Fibroblast of skin of back (primary cell): ENCODE measurements around the gene CD3E. TPM values are rescaled to one million over a fixed set of nuclear protein-coding genes. Genes with fewer than 3 reads are reported as not detected.

Experiments
- DNase-seq: peaks from one replicate; pipeline ENCODE4 v3.0.0-alpha.2; 2013
- polyA plus RNA-seq, 2 experiments: library from polyadenylated mRNA; unstranded; fragments of 120-200 nt; gene quantifications; one replicate each; pipeline ENCODE4 v1.2.1, GENCODE V29; 2013; ENCODE audit not compliant: insufficient read length in 2 of 2

Gene CD3E
- not detected for polyA plus RNA-seq (2013, experiment 1 of 2; ENCODE audit: insufficient read length)
- polyA plus RNA-seq (2013, experiment 2 of 2; ENCODE audit: insufficient read length), result not detected

DNA sequence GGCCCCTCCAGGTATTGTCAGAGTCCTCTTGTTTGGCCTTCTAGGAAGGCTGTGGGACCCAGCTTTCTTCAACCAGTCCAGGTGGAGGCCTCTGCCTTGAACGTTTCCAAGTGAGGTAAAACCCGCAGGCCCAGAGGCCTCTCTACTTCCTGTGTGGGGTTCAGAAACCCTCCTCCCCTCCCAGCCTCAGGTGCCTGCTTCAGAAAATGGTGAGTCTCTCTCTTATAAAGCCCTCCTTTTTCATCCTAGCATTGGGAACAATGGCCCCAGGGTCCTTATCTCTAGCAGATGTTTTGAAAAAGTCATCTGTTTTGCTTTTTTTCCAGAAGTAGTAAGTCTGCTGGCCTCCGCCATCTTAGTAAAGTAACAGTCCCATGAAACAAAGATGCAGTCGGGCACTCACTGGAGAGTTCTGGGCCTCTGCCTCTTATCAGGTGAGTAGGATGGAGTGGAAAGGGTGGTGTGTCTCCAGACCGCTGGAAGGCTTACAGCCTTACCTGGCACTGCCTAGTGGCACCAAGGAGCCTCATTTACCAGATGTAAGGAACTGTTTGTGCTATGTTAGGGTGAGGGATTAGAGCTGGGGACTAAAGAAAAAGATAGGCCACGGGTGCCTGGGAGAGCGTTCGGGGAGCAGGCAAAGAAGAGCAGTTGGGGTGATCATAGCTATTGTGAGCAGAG lies at the start of gene CD3E:
Gene CD3E, plus strand, starts transcription at position 163 of the 681 bp plus-strand sequence. Its CDS starts 223 bp downstream, at position 386.
- no peak for DNase-seq

DNA sequence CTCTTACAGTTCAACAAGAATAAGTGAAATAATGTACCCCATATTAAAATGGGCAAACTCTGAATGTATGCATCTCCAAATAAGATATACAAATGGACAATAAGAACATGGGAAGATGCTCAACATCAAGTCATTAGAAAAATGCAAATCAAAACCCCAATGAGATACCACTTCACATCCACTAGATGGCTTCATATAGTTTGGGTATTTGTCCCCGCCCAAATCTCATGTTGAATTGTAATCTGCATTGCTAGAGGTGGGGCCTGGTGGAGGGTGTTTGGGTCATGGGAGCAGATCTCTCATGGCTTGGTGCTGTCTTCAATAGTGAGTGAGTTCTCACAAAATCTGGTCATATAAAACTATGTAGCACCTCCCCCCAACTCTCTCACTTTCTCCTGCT lies 46.1 kb upstream of the CD3E start:
- peak; percentile 10 for DNase-seq

DNA sequence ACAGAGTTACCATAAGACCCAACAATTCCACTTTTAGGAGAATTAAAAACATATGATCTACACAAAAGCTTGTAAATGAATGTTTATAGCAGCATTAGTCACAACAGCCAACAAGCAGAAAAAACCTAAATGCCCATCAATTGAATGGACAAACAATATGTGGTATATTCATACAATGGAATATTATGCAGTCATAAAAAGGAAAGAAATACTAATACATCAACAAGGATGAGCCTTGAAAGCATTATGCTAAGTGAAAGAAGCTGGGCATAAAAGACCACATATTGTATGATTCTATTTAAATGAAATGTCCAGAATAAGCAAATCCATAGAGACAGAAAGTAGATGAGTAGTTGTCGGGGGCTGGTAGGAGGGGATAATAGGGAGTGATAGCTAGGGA lies 45.4 kb upstream of the CD3E start:
- DNase-seq, result no peak

DNA sequence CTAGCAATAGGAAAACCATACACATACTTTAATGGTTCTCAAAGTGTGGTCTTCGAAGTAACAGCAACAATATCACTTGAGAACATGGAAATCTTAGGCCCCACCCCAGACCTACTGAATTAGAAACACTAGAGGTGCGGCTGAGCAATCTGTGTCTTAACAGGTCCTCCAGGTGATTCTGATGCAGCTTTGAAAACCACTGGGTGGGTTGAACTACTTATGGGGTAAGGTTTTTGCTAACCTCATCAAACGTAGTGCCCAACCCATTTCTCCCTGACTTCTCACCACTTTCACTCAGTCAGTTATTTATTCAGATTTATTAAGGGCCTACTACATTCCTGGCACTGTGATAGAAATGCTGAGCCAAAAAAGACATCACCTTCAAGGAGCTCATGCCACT lies 44.2 kb upstream of the CD3E start:
- no peak for DNase-seq

DNA sequence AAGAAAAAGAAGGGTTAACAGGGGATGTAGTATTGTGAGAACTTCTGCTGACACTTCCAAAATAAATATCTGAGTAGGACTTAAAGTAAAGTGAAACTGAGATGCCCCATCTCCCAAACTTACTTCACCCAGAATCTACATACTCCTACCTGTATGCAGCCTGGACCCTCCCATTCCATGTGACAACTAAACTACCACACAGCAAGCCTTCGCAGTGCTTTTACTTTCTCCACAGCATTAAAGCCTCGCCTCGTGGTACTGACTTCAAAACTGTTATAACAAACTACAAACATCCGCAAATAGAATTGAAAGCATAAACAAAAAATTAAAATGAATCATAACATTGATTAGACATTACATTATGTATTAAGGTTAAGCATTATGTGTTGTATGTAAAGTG lies 41.4 kb upstream of the CD3E start:
- DNase-seq, result no peak

DNA sequence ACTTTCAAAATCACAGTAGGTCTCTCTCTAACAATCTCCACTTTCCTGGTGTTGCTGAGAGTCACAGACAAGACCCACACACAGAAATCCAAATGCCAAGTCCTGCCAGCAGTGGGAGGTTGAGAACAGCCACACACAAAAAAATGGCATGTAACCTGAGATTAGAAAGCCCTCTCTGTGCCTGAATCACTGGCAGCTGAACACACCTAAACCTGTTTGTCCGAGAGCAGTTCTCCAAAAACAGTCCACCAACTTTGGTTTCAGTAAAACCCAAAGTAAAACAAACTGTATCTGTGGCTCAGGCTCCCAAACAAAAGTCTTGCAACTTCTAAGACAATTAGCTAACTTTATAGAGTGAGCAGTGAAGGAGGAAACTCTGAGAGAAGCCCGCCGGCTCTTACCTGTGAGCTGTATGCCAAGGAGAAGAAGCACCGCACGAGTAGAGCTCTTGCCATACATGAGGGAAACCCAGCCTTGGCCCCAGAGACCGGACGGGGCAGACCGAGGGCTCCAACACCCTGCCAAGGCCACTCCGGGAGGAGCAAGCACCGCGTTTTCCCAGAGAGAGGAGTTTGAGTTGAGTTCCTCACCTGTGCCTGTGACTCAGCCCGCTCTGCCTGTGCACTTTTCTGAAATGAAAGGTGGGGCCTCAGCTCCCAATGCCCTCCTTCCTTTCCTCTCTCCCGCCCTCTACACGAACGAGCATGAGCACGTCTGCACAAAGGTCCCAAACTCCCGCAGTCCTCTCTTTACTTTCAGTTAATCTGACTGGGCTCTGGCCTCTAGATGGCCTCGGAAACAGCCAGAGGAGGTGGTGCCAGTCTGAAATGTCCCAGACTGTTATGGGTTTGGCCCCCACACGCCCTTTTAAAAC lies 40.6 kb upstream of the CD3E start, which contains the start of gene MPZL2:
Gene MPZL2, minus strand, starts transcription at position 603 of the 874 bp plus-strand sequence. Its CDS starts 144 bp downstream, at position 459.
- no peak for DNase-seq

DNA sequence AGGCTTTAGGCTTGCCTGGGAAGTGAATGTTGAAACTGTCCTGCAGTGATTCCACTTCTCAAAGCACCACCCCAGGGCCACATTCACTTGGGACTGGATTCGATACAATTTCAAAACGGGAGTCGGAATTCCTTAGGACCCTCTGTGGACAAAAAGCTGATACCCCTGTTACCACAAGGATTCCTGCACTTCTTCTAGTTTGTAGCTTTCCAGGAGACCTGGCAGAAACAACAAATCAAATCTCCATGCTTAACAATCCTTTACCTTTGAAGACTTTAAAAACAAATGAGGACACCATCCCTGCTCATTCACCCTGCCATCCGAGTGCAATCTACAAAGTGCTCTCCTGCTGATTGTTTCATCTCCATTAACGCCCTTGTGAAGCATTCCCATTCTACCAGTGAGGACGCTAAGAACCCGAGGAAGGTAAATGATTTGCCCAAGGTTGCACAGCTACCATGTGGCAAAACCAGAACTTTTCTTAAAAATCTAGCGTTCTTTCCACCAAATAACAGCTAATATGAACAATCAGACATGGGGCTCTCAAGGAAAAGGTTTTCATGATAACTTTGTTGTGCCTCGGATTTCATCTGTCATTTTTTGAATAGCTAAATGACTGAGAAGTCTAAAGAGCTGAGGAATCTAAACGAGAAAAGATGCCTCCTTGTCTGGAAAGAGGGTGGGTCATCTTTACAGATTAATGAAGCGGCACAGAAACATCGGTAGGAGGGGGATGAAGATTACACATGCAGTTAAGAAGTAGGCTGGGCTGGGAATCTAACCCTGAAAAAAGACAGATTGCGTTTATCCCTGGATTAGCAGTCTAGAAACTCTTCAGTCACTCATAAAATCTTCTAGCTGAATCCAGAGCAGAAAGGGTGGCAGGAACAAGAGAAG lies 39.7 kb upstream of the CD3E start:
- no peak for DNase-seq

DNA sequence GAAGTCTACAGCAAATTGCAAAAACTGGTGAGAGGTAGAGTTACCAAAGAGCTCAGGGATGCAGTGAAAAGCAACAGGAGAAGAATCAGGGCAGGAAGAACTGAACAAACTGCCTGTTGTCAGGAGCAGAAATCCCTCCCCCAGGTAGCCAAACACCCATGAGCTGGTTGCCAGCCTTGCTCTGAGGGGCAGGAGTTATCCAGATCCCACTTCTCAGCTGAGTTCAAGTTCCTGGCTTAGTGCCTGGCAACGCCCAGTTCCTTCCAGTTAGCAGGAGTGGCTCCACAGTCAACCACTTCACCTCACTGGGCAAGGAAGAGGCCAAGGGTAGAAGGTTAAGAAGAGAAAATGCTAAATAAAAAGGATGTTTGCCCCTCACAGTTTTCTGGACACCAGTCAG lies 38.6 kb upstream of the CD3E start:
- DNase-seq, result no peak

DNA sequence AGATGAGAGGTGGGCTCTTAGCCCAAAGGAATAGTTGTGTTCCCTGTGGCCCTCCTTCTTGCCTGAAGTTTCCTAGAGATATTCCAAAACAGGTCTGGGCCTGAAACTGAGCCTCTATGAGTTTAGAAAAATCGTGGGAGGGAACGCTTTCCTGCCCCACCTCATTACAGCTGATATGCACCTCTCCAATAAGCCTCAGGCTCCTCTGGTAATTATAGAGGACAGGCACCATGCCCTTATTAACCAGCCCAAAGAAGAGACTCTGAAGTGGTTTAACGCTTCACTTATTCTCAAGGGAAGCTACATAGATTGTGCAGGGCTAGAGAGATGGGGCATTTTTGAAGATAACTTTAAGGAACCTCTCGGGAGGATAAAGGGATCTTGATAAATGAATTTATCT lies 37.0 kb upstream of the CD3E start:
- no peak for DNase-seq

DNA sequence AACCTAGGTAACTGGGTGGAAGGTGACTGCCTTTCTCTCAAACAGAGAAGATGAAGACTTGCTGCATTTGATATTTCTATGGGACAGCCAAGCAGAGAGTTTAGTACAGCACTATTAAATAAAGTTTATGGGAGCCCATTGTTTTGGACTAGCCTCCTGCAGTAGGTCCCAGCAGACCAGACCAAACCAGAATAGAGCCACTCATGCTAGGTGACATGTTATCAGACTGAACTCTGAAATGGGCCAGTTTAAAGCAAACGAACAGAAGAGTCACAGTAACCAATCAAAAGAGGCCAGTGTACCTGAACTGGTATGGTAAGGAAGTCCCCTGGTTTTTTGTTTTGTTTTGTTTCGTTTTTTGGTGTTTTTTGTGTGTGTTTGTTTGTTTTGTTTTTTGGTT lies 32.5 kb upstream of the CD3E start:
- no peak for DNase-seq

DNA sequence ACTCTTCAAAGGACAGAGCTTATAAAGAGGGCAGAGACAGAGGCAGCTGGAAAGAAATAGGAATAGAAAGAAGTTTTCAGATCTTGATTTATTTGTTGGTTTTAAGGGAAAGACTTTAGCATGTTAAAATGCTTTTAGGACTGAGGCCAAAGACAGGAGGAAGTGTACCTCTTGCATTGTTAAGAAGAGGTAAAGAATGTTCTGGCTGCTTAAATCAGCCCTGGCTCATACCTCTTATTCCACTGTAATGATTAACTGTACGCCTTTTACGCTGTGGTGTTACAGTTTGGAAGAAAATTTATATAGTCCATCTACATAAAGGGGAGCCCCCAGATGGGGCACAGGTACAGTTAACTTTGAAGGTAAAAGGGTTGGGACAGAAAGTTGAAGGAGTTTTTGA lies 30.3 kb upstream of the CD3E start:
- no peak for DNase-seq

DNA sequence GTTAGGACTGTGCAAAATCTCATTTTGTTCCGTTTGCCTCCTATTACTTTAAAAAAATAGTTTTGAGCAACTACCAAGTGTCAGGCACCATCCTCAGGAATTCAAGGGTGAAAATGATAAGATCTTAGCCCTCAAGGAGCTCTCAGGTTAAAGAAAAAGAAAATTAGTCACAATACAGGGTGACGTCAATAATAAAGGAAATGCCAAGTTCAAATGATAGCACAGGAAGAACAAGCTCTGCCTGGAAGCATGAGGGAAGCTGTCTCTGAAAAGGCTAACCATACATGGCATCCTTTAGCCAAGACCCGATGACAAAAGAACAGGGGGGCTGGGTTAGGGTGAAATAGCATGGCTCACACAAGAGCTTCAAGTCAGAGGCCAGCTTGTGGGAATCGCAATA lies 29.4 kb upstream of the CD3E start:
- no peak for DNase-seq

DNA sequence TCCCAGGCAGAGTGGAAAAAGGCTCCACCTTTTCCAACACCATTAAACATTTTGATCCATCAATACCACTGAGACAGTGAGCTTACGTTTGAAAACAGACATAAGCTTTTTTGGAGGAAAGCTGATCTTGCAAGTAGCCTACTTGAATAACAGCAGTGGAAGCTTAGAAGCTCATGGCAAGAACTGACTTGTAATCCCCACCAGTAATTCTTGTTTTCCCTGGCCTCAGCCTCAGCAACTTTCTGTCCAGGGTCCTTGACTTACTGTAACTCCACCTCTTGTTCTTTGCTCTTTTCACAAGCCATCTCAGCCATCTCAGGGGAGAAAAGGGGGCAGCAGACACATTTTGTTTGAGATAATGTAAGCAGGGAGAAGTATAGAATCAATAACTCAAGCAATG lies 28.1 kb upstream of the CD3E start:
- no peak for DNase-seq

DNA sequence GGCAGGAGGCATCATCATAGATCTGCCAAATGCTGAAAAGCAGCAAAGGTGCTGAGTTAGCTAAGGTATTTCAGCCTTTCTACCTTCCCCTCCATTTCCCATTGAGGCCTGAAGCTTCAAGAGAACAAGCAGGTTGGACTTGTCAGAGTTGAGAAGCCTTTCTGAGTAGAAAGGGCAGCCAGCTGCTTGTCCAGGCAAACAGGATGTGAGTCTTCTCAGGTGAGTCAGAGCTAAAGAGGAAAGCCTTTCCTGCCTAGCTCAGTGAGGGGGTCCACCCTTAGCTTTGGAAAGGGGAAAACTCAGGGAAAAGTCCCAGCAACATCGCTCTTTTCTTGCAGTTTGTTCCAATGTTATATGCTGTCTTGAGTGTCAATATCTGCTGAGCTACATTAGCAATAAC lies 27.2 kb upstream of the CD3E start:
- DNase-seq, result peak; percentile 9

DNA sequence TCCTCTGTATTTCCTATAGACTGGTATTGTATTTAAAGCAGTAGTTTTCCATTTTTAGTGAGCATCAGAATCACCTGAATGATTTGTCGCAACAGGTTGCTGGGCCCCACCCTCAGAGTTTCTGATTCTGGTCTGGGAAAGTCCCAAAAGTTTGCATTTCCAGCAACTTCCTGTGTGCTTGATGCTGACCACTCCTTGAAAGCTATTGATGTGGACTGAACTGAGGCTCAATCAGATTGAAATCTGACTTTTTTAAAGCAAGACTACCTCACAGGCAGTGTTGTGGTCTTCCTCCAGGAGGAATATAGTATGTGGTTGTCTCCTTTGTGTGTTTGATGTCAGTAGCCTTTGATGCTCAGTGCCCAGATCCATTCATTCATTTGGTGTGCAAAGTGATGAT lies 23.2 kb upstream of the CD3E start:
- no peak for DNase-seq

DNA sequence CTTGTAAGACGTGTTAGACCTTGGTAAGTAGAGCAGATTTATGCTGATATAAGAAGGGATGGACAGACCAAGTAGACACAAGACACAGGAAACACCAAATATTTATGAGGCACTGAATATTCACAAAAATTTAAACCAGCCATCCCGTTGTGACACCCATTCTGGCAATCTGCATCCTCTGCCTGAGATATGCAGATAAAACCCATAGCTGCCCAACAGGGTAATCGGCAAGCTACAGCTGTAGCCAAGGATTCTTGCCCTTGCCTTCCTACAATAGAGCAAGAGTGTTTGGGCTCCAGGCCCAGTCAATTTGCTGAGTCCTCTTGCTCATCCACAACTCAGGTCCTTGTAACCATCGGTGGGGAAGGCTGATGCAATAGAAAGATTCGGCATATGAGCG lies 21.9 kb upstream of the CD3E start:
- no peak for DNase-seq

DNA sequence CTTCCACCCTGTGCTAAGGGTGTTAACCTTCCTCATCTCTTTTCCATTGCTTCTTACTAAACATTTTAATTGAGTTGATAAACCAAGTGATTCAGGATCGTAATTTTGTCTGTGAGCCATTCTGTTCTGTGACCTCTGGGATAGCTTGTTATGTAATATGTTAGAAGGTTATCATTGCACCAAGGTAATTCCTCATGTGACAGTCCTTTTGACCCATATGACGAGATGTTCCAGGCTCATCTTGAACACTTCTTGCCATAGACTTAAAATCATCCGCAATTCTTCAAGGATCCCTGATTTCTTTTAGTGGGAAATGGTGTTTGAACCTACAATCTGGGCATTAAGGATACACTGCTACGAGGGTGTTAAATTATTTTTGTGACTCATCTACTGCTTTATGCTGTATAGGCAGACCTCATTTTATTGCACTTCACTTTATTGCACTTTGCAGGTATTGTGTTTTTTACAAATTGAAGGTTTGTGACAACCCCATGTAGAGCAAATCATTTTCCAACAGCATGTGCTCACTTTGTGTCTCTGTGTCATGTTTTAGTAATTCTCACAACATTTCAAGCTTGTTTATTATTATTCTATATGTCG lies 21.4 kb upstream of the CD3E start:
- DNase-seq, result no peak

DNA sequence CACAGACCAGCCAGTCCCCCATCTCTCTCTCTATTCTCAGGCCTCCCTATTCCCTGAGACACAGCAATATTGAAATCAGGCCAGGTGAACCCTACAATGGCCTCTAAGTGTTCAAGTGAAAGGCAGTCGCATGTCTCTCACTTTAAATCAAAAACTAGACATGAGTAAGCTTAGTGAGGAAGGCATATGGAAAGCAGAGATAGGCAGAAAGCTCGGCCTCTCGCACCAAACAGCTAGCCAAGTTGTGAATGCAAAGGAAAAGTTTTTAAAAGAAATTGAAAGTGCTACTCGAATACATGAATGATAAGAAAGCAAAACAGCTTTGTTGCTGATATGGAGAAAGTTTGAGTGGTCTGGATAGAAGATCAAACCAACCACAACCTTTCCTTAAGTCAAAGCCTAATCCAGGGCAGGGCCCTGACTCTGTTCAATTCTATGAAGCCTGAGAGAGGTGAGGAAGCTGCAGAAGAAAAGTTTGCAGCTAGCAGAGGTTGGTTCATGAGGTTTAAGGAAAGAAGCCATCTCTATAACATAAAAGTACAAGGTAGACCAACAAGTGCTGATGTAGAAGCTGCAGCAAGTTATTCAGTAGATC lies 20.7 kb upstream of the CD3E start:
- DNase-seq, result no peak

DNA sequence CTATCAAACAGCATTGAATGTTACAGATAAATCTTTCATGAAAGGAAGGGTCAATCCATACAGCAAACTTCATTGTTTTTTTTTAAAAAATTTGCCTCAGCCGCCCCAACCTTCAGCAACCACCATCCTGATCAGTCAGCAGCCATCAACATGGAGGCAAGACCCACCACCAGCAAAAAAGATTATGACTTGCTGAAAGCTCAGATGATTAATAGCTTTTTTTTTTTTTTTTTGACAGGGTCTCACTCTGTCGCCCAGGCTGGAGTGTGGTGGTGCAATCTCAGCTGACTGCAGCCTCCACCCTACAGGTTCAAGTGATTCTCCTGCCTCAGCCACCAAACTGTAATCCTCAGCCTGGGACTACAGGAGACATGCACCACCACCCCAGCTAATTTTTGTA lies 18.0 kb upstream of the CD3E start:
- DNase-seq, result no peak

DNA sequence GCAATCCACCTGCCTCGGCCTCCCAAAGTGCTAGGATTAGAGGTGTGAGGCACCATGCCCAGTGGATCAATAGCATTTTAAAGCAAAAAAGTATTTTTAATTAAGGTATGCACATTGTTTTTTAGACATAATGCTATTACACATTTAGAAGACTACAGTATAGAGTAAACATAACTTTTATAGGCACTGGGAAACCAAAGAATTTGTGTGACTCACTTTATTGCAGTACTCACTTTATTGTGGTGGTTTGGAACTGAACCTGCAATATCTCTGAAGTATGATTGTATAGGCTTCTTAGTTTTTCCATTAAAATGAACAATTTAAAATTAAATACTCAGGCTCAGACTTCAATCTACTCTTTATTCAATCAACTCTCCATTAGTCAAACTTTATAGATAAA lies 17.5 kb upstream of the CD3E start:
- no peak for DNase-seq

DNA sequence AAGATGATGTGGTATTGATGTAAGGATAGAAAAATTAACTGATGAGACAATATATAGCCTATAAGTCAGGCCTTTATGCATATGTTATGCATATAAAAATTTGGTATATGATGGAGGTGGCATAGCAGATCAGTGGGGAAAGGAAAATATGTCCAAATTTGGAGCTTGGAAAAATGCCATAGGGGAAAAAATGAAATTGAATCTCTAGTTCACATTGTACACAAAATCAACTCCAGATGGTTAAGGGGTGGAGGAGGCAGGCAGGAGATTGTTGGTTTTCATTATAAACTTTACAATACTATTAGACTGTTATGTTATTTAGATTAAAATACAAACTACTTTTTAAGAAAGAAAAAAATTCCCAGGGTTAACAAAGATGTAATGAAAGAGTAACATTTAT lies 15.1 kb upstream of the CD3E start:
- DNase-seq, result no peak

DNA sequence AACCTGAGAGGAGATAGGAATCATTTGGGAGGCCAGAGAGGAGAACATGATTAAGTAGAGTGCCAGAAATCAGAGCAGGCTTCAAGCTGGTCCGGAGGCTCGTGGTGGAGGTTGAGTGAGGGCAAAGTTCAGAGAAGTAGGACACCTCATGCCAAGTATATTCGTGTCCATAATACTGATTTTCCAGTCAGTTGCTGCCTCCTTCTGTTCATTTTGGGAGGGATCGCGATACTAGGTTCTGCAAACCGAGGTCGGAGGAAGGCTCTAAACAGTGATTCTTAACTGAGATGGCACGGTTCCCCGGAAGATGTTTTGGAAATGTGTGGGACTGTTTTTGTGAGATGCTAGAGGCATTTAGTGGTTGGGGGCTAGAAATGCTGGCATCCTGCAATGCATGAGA lies 13.6 kb upstream of the CD3E start:
- DNase-seq, result no peak
